K562 (cell line): Measurements from ENCODE around the gene PALM3. TPM values are rescaled to one million over a fixed set of nuclear protein-coding genes. Genes with fewer than 3 reads are reported as not detected.

Experiments used
- CBFA2T2 ChIP-seq: fragments of 450-650 bp; conservative IDR thresholded peaks from 2 replicates; pipeline ENCODE4 v1.6.1; 2017; ENCODE audit warnings: mild to moderate bottlenecking
- CBX5 ChIP-seq: IDR thresholded peaks from 2 replicates; pipeline ENCODE4 v1.6.1; 2014; ENCODE audit warnings: low read depth, borderline replicate concordance
- CHD1 ChIP-seq: fragments of 200-600 bp; sonication (generic); IDR thresholded peaks from one replicate; pipeline ENCODE4 v1.6.1; 2012; ENCODE audit warnings: mild to moderate bottlenecking, moderate library complexity, low read length, inconsistent platforms
- DIDO1 ChIP-seq: fragments of 450-650 bp; IDR thresholded peaks from 2 replicates; pipeline ENCODE4 v1.6.1; 2016; ENCODE audit warnings: low read depth, missing biosample characterization, missing genetic modification characterization
- ELF2 ChIP-seq: fragments of 250-450 bp; sonication (Bioruptor Pico); IDR thresholded peaks from 2 replicates; pipeline ENCODE4 v1.5.0; 2021; ENCODE audit warnings: mild to moderate bottlenecking
- ETV5 ChIP-seq: sonication (generic); formaldehyde crosslinking; IDR thresholded peaks from 2 replicates; pipeline ENCODE4 v1.4.0; 2020; ENCODE audit warnings: low read depth, mild to moderate bottlenecking, missing genetic modification reagents
- HDAC3 ChIP-seq: fragments of 450-650 bp; IDR thresholded peaks from 2 replicates; pipeline ENCODE4 v1.6.1; 2018; ENCODE audit warnings: borderline replicate concordance, mild to moderate bottlenecking, moderate library complexity; ENCODE audit not compliant: partially characterized antibody
- MIER1 ChIP-seq: fragments of 450-650 bp; IDR thresholded peaks from 2 replicates; pipeline ENCODE4 v1.6.1; 2016; ENCODE audit warnings: antibody characterized with exemption, mild to moderate bottlenecking, low read depth
- NFXL1 ChIP-seq: fragments of 450-650 bp; formaldehyde crosslinking; IDR thresholded peaks from 2 replicates; pipeline ENCODE4 v1.4.0; 2021; ENCODE audit warnings: mild to moderate bottlenecking
- PATZ1 ChIP-seq: fragments of 250-450 bp; sonication (Bioruptor Pico); IDR thresholded peaks from 2 replicates; pipeline ENCODE4 v1.5.0; 2020; ENCODE audit warnings: mild to moderate bottlenecking, borderline replicate concordance
- SMAD4 ChIP-seq: fragments of 250-450 bp; sonication (Bioruptor Pico); conservative IDR thresholded peaks from 2 replicates; pipeline ENCODE4 v1.8.0; 2021; ENCODE audit warnings: inconsistent platforms, mild to moderate bottlenecking, moderate library complexity
- SMARCE1 ChIP-seq: fragments of 450-650 bp; IDR thresholded peaks from 2 replicates; pipeline ENCODE4 v1.7.1; 2016; ENCODE audit warnings: mild to moderate bottlenecking
- SRSF9 ChIP-seq: fragments of 200-400 bp; formaldehyde crosslinking; IDR thresholded peaks from 2 replicates; pipeline ENCODE4 v1.6.1; 2017; ENCODE audit warnings: low read depth, low read length, borderline replicate concordance
- STAT5B ChIP-seq: fragments of 250-450 bp; sonication (Bioruptor Pico); IDR thresholded peaks from 2 replicates; pipeline ENCODE4 v1.8.0; 2021; ENCODE audit warnings: mild to moderate bottlenecking, inconsistent platforms
- ZNF23 ChIP-seq: fragments of 250-450 bp; sonication (Bioruptor Pico); IDR thresholded peaks from 2 replicates; pipeline ENCODE4 v1.4.0; 2020; ENCODE audit warnings: mild to moderate bottlenecking
- ZNF277 ChIP-seq: fragments of 250-450 bp; sonication (Bioruptor Pico); IDR thresholded peaks from 2 replicates; pipeline ENCODE4 v1.8.0; 2022; ENCODE audit warnings: inconsistent platforms, mild to moderate bottlenecking, moderate library complexity, borderline replicate concordance
- ZNF75A ChIP-seq: fragments of 450-650 bp; formaldehyde crosslinking; IDR thresholded peaks from 2 replicates; pipeline ENCODE4 v1.4.0; 2020; ENCODE audit warnings: mild to moderate bottlenecking
- ZNF79 ChIP-seq: fragments of 250-450 bp; sonication (Bioruptor Pico); IDR thresholded peaks from 2 replicates; pipeline ENCODE4 v1.4.0; 2020; ENCODE audit warnings: low read depth, mild to moderate bottlenecking, moderate library complexity
- polyA plus RNA-seq, 8 experiments: library from polyadenylated mRNA; depleted of rRNA in 4 of 8; stranded (reverse) in 5 of 8; unstranded in 3 of 8; fragments of >200 nt; fragmentation: Nextera tagmentation in 2 of 8; fragmentation: Illumina TruSeq in 1 of 8; extraction: Ambion mirVana in 2 of 8; extraction: Trizol in 1 of 8; gene quantifications; 2 replicates each; pipeline versions ENCODE4 v1.2.1 to v1.2.3, GENCODE V29; 2011 to 2014; ENCODE audit warnings: inconsistent platforms in 1 of 8, missing spikeins in 1 of 8
- total RNA-seq, 7 experiments: library from RNA; depleted of rRNA in 6 of 7; stranded (reverse); fragments of >200 nt in 6 of 7; fragmentation: Illumina TruSeq in 2 of 7; extraction: Trizol in 2 of 7; gene quantifications; 2 replicates each; pipeline versions ENCODE4 v1.2.1 to v1.2.3, GENCODE V29; 2011 to 2021; ENCODE audit warnings: low replicate concordance in 1 of 7
- TF ChIP-seq, protein P1 (sequence below): fragments of 450-650 bp; formaldehyde crosslinking; IDR thresholded peaks from 2 replicates; pipeline ENCODE4 v1.4.0; 2020; ENCODE audit warnings: mild to moderate bottlenecking, moderate library complexity
- TF ChIP-seq, protein P2 (sequence below): fragments of 450-650 bp; IDR thresholded peaks from 2 replicates; pipeline ENCODE4 v1.6.1; 2016; ENCODE audit warnings: antibody characterized with exemption
- TF ChIP-seq, protein P3 (sequence below), 2 experiments: fragments of 450-650 bp in 1 of 2; sonication (generic) in 1 of 2; formaldehyde crosslinking in 1 of 2; IDR thresholded peaks in 1 of 2; conservative IDR thresholded peaks in 1 of 2; 2 replicates each; pipeline versions ENCODE4 v1.6.1 to v1.8.1; 2016 to 2023; ENCODE audit warnings: mild to moderate bottlenecking in 2 of 2, moderate library complexity in 2 of 2, inconsistent platforms in 1 of 2, missing genetic modification reagents in 1 of 2

Gene PALM3
- total and polyA plus RNA-seq, 9 of the 15 experiments (the other 6 are each of a cell fraction or from before 2014, with no cell fraction given) = 0.07 to 9.3 (median 3.3) TPM

GRCh38 chr19:14005349-14006084 is 56.4 kb downstream of the PALM3 start (continued):
- TF ChIP-seq, protein P1, sequence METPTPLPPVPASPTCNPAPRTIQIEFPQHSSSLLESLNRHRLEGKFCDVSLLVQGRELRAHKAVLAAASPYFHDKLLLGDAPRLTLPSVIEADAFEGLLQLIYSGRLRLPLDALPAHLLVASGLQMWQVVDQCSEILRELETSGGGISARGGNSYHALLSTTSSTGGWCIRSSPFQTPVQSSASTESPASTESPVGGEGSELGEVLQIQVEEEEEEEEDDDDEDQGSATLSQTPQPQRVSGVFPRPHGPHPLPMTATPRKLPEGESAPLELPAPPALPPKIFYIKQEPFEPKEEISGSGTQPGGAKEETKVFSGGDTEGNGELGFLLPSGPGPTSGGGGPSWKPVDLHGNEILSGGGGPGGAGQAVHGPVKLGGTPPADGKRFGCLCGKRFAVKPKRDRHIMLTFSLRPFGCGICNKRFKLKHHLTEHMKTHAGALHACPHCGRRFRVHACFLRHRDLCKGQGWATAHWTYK (CRISPR knock-in tag) = no peak
- TF ChIP-seq HDAC3 (no peak), ZNF23 (CRISPR knock-in tag) (0 out of 2 replicates have a peak, but pooled peaks have one; percentile 19), PATZ1 (CRISPR knock-in tag) (no peak), DIDO1 (tag) (no peak; the same call in 1 of the 2 replicates), SMARCE1 (peak; percentile 56), NFXL1 (no peak), ZNF75A (CRISPR knock-in tag) (no peak), CBX5 (no peak), STAT5B (CRISPR knock-in tag) (no peak), ZNF277 (CRISPR knock-in tag) (no peak), SMAD4 (CRISPR knock-in tag) (no peak), ZNF79 (CRISPR knock-in tag) (no peak), CHD1 (no peak), MIER1 (peak; percentile 77; the same call in 1 of the 2 replicates), SRSF9 (no peak), CBFA2T2 (no peak), ETV5 (0 out of 2 replicates have a peak, but pooled peaks have one; percentile 39), ELF2 (CRISPR knock-in tag) (no peak)
- TF ChIP-seq, protein P2, sequence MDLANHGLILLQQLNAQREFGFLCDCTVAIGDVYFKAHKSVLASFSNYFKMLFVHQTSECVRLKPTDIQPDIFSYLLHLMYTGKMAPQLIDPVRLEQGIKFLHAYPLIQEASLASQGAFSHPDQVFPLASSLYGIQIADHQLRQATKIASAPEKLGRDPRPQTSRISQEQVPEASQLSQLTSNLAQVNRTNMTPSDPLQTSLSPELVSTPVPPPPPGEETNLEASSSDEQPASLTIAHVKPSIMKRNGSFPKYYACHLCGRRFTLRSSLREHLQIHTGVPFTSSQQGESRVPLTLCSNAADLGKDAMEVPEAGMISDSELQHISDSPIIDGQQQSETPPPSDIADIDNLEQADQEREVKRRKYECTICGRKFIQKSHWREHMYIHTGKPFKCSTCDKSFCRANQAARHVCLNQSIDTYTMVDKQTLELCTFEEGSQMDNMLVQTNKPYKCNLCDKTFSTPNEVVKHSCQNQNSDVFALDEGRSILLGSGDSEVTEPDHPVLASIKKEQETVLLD = 0 out of 2 replicates have a peak, but pooled peaks have one; percentile 23
- TF ChIP-seq, protein P3, sequence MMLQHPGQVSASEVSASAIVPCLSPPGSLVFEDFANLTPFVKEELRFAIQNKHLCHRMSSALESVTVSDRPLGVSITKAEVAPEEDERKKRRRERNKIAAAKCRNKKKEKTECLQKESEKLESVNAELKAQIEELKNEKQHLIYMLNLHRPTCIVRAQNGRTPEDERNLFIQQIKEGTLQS (IDR thresholded peaks at IDR 0.05) = no peak
- TF ChIP-seq, protein P3 (CRISPR knock-in tag; conservative IDR thresholded peaks at IDR 0.05) = no peak
